HG03432 (cell line): ENCODE data around the gene TSPYL6.
"Not testable (repeated sequence)": the region's sequence is repeated elsewhere in the genome, so short reads cannot be mapped to it uniquely, and the experiment has no call there.

Source experiments
- ATAC-seq: cut with Tn5 transposase; IDR thresholded peaks from one replicate; pipeline ENCODE4 v1.9.1; 2021; ENCODE audit warnings: mild to moderate bottlenecking, moderate library complexity; ENCODE audit not compliant: unreplicated experiment

The TSPYL6 gene

DNA sequence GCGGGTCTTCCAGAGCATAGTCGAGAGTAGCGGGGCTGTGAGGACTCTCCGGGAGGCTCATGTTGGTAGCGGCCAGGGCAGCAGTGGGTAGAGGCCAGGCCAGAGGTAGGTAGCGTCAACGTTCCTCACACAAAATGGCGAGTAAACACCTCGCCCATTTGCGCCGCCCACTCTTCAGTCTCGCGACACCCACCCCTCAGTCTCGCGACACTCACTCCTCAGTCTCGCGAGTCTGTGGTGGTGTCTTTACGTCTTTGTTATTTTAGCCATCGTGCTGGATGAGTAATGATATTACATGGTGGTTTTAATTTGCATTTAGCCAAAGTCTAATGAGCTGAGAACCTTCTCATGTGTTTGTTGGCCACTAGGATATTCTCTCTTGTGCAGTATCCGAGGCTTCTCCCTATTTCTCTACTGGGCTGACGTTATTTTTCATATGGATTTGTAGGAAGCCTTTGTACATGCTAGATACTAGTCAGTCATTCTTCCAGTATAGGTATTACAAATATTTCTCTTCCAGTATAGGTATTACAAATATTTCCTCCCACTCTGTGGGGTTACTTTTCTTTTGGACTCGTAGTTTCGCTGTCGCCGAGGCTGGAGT lies at the start of gene TSPYL6:
Gene TSPYL6 (minus strand): TSS at position 139 of the 604 bp plus-strand sequence. CDS start 78 bp downstream, at position 61.
- ATAC-seq, result no peak

DNA sequence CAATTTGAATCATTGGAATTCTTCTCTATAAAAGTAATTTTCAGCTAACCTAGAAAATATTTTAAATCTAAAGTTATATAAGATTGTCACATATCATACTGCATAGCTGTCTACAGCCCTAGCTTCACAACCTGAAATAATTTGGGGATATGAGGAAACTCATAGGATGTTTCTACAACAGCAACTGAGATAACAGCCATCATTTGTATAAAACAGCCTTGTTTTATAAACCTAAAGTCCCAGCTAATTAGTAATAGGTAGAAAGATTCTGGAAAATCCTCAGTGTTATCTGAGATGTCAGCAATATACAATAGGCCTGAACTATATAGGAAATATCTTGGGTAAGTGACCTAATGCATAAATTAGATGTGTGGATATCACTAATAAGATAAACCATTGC lies 47.6 kb upstream of the TSPYL6 start:
- ATAC-seq, result no peak

GRCh38 chr2:54298514-54298913 lies 42.5 kb upstream of the TSPYL6 start:
- no peak for ATAC-seq

GRCh38 chr2:54295911-54296310 lies 39.9 kb upstream of the TSPYL6 start:
- ATAC-seq, result no peak

DNA sequence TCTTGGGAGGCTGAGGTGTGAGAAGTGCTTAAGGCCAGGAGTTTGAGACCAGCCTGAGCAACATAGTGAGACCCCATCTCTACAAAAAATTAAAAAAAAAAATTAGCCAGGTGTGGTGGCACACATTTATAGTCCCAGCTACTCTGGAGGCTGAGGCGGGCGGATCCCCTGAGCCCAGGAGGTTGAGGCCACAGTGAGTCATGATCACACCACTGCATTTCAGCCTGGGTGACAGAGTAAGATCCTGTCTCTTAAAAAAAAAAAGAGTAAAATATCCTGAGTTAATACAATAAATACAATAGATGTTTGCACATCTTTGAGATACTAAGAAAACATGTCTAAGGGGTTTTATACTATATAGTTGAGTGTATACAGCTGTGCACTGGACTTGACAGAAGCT lies 38.6 kb upstream of the TSPYL6 start:
- not testable (repeated sequence) for ATAC-seq

- ATAC-seq, result no peak
These were observed 34.5 kb upstream of the TSPYL6 start for GRCh38 chr2:54290356-54291025.

DNA sequence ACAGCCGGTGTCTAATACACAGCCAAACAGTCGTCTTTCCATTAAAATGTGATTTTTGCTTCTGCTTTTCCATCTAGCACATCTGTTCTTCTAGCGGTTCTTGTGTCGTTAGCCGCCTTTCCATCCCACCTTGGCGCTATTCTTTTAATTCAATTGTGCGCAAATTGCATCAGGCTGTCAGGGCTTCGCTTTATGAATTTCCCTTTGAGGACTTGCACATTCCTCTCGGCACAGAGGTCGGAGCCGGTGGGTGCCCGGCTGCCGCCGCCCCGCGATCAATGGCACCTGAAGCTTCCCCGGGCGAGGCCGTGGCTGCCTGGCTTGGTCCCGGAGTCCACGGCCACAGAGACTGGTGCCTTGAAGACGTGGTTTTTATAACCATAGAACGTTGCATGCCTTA lies 33.9 kb upstream of the TSPYL6 start:
- ATAC-seq, result no peak

DNA sequence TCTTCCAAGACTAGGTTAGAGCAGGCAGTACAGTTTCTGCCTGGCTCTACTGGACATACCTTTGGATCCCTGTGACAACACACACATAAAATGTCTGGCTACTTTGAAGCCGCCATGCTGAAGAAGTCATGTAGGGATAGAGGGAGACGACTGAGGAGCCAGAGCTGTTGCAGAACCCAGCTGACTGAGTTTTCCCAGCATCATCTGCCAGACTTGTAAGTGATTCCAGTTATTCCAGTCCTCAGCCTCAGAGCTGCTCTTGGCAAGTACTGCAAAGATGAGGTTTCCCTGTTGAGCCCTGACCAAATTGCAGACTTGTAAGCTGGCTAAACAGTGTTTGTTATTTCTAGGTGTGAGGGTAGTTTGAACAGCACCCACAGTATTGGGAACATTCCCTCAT lies 31.5 kb upstream of the TSPYL6 start:
- no peak for ATAC-seq

DNA sequence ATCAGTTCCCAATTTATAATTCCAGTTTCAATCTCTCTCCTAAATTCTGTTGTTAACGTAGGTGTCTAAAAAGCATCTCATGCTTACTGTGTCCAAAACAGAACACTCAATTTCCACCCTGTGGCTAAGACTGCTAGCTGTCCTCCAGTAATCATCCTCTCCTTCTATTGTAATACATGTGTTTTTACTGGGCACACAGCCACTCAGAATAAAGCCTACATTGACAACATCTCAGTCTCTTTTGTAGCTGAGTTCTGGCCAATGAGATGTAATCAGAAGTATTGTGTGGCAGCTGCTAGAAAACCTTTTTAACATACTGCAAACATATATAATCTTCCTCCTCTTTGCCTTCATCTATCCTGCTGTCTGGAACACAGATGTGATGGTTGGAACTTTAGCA lies 29.4 kb upstream of the TSPYL6 start:
- no peak for ATAC-seq

GRCh38 chr2:54284826-54285225 lies 28.8 kb upstream of the TSPYL6 start:
- ATAC-seq, result no peak

GRCh38 chr2:54279385-54279784 lies 23.4 kb upstream of the TSPYL6 start:
- no peak for ATAC-seq

DNA sequence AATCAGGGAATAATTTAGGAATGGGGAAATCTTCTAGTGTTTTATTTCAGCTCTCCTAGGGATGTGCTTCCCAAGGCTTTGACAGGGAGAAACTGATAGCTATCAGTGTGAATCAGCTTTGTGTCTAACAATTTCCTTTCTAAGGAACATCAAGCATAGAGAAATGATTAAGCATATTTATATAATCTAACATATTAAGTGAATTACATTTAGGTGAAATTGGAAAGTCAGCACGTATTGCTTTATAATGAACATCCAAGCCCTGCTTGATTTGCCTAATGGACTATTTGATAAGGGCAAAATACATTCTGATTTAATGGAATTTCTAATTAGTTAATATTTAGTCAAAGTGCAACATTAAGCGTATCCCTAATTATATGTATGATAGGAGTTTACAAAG lies 19.5 kb upstream of the TSPYL6 start:
- ATAC-seq, result no peak

- ATAC-seq, result no peak
These were observed 18.8 kb upstream of the TSPYL6 start for GRCh38 chr2:54274781-54275242.

- ATAC-seq, result peak; percentile 95
These were observed 16.0 kb upstream of the TSPYL6 start for GRCh38 chr2:54271843-54272627.

GRCh38 chr2:54271189-54271588 lies 15.2 kb upstream of the TSPYL6 start:
- no peak for ATAC-seq

GRCh38 chr2:54267577-54267976 lies 11.5 kb upstream of the TSPYL6 start:
- no peak for ATAC-seq

DNA sequence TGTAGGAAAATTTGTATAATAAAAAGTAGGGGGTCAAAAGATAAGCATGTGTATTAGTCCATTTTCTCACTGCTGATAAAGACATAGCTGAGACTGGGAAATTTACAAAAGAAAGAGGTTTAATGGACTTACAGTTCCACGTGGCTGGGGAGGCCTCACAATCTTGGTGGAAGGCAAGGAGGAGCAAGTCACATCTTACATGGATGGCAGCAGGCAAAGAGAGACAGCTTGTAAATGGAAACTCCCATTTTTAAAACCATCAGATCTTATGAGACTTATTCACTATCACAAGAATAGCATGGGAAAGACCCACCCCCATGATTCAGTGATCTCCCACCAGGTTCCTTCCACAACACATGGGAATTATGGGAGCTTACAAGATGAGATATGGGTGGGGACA lies 9.1 kb upstream of the TSPYL6 start:
- not testable (repeated sequence) for ATAC-seq

GRCh38 chr2:54262015-54262765 lies 6.2 kb upstream of the TSPYL6 start:
- no peak for ATAC-seq

GRCh38 chr2:54261537-54261936 lies 5.5 kb upstream of the TSPYL6 start:
- no peak for ATAC-seq

DNA sequence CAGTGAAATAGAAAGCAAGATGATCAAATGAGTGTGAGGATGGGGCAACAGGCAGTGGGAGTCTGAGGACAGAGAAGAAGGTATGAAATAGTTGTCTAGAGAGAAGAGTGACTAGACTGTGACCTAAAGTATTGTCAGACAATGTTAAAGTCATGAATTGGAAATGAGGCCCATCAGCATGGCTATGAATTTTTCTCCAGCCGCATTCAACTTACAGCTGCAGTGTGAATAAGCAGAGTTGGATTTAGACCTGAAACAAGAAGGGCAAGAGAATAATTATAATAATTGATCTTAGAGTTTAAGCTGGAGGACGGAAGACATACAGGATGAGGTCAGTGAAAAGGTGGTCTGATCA lies 4.2 kb upstream of the TSPYL6 start:
- no peak for ATAC-seq
